CD14-positive monocyte (primary cell): ENCODE data around the gene KIF3B. TPM values are rescaled to one million over a fixed set of nuclear protein-coding genes. Genes with fewer than 3 reads are reported as not detected.

Source experiments
- DNase-seq, 3 donors: peaks; one replicate each; pipeline ENCODE4 v3.0.0-alpha.2; 2011 to 2022
- H2AFZ ChIP-seq: 2 replicates; pipeline ENCODE4 v1.6.0; 2012; ENCODE audit warnings: mild to moderate bottlenecking, low read depth, low read length, inconsistent platforms; ENCODE audit not compliant: insufficient read depth, poor library complexity, severe bottlenecking
- H3K27ac ChIP-seq, 2 donors: 1 replicate in 1 of 2; 2 replicates in 1 of 2; pipeline ENCODE4 v1.5.1; 2012 to 2013; ENCODE audit warnings: low read length in 2 of 2, control low read depth in 1 of 2, inconsistent platforms in 1 of 2, low read depth in 1 of 2, mild to moderate bottlenecking in 1 of 2
- H3K27me3 ChIP-seq, 2 donors: one replicate each; pipeline versions ENCODE4 v1.6.0 to v1.6.1; 2011 to 2013; ENCODE audit warnings: low read length in 2 of 2; ENCODE audit not compliant: control insufficient read depth in 2 of 2, insufficient read depth in 2 of 2
- H3K36me3 ChIP-seq, 2 donors: replicated peaks in 1 of 2; 1 replicate in 1 of 2; 2 replicates in 1 of 2; pipeline versions ENCODE4 v1.5.1 to v1.6.1; 2012 to 2013; ENCODE audit warnings: low read length in 2 of 2, control low read depth in 1 of 2, inconsistent platforms in 1 of 2, mild to moderate bottlenecking in 1 of 2; ENCODE audit not compliant: insufficient read depth in 2 of 2, control insufficient read depth in 1 of 2
- H3K4me1 ChIP-seq, 2 donors: 1 replicate in 1 of 2; 2 replicates in 1 of 2; pipeline versions ENCODE4 v1.5.1 to v1.6.1; 2012 to 2013; ENCODE audit warnings: low read length in 2 of 2, control low read depth in 1 of 2, inconsistent platforms in 1 of 2, mild to moderate bottlenecking in 1 of 2, moderate library complexity in 1 of 2; ENCODE audit not compliant: insufficient read depth in 2 of 2, control insufficient read depth in 1 of 2
- H3K4me2 ChIP-seq: replicated peaks from 2 replicates; pipeline ENCODE3; 2012; ENCODE audit warnings: low read length, moderate library complexity, mild to moderate bottlenecking; ENCODE audit not compliant: poor library complexity, severe bottlenecking; ENCODE audit errors: extremely low read depth
- H3K4me3 ChIP-seq, 3 experiments: fragments of 200-600 bp in 1 of 3; sonication (generic) in 1 of 3; replicated peaks in 1 of 3; 1 replicate in 2 of 3; 2 replicates in 1 of 3; pipeline ENCODE4 v1.5.1; 2011 to 2013; ENCODE audit warnings: low read length in 3 of 3, mild to moderate bottlenecking in 3 of 3, control low read depth in 2 of 3, low read depth in 2 of 3, inconsistent platforms in 1 of 3, moderate library complexity in 1 of 3
- H3K79me2 ChIP-seq: 2 replicates; pipeline ENCODE4 v1.6.0; 2012; ENCODE audit warnings: mild to moderate bottlenecking, control low read depth, inconsistent platforms, low read length, moderate library complexity; ENCODE audit not compliant: insufficient read depth
- H3K9ac ChIP-seq: 2 replicates; pipeline ENCODE4 v1.6.0; 2017; ENCODE audit warnings: low read length, mild to moderate bottlenecking; ENCODE audit not compliant: insufficient read depth, poor library complexity, severe bottlenecking
- H3K9me3 ChIP-seq, 2 donors: replicated peaks in 1 of 2; 1 replicate in 1 of 2; 2 replicates in 1 of 2; pipeline versions ENCODE4 v1.5.1 to v1.6.1; 2012 to 2013; ENCODE audit warnings: low read length in 2 of 2, control low read depth in 1 of 2; ENCODE audit not compliant: control insufficient read depth in 1 of 2, insufficient read depth in 1 of 2
- H4K20me1 ChIP-seq: 2 replicates; pipeline ENCODE4 v1.6.0; 2012; ENCODE audit warnings: mild to moderate bottlenecking, low read length, control low read depth, moderate library complexity; ENCODE audit not compliant: insufficient read depth
- H3K27ac Mint-ChIP-seq, 7 donors: one replicate each; pipeline ENCODE4 v1.8.0; 2020; ENCODE audit warnings: mild to moderate bottlenecking in 7 of 7, mixed read lengths in 7 of 7, moderate library complexity in 6 of 7, inconsistent platforms in 2 of 7
- H3K27me3 Mint-ChIP-seq, 3 donors: one replicate each; pipeline ENCODE4 v1.8.0; 2021 to 2022; ENCODE audit warnings: low read depth in 3 of 3, mild to moderate bottlenecking in 3 of 3, mixed read lengths in 3 of 3, moderate library complexity in 3 of 3, inconsistent platforms in 1 of 3
- H3K36me3 Mint-ChIP-seq, 2 donors: one replicate each; pipeline ENCODE4 v1.8.0; 2020; ENCODE audit warnings: mixed read lengths in 2 of 2, inconsistent platforms in 1 of 2, mild to moderate bottlenecking in 1 of 2
- H3K4me1 Mint-ChIP-seq: one replicate; pipeline ENCODE4 v1.8.0; 2020; ENCODE audit warnings: mild to moderate bottlenecking, mixed read lengths
- H3K4me3 Mint-ChIP-seq, 2 donors: one replicate each; pipeline ENCODE4 v1.8.0; 2020; ENCODE audit warnings: mild to moderate bottlenecking in 2 of 2, mixed read lengths in 2 of 2, moderate library complexity in 1 of 2
- H3K9me3 Mint-ChIP-seq, 7 donors: one replicate each; pipeline ENCODE4 v1.8.0; 2020 to 2022; ENCODE audit warnings: mixed read lengths in 7 of 7, mild to moderate bottlenecking in 6 of 7, moderate library complexity in 6 of 7, inconsistent platforms in 2 of 7
- CTCF ChIP-seq: fragments of 200-600 bp; IDR thresholded peaks from one replicate; pipeline ENCODE4 v1.8.0; 2022; ENCODE audit warnings: antibody characterized with exemption, mild to moderate bottlenecking
- WGBS: methylation state at CpG from one replicate; pipeline ENCODE4 v1.1.5; 2013; ENCODE audit warnings: missing lambda C conversion rate; ENCODE audit not compliant: insufficient coverage; 5-methylcytosine and 5-hydroxymethylcytosine counted together
- intact Hi-C, 2 donors: fragments of 100-400 bp; cut with micrococcal nuclease; formaldehyde crosslinking; loops; one replicate each; pipeline versions ENCODE4 v1.15.0 to v1.15.1; 2023
- polyA plus RNA-seq, 3 donors: library from polyadenylated mRNA; depleted of rRNA in 1 of 3; unstranded in 2 of 3; stranded (reverse) in 1 of 3; fragments of 300-500 nt in 2 of 3; fragments of >200 nt in 1 of 3; fragmentation: Illumina TruSeq in 2 of 3; gene quantifications; 1 replicate in 2 of 3; 2 replicates in 1 of 3; pipeline ENCODE4 v1.2.3, GENCODE V29; 2012 to 2021

KIF3B gene
- polyA plus RNA-seq, 3 donors, result 1.5 to 7.5 (median 3.4) TPM

- Histone ChIP-seq H3K4me2 (no peak overlapping the region), H3K79me2 (peaks cover 19% of the 10 kb centered on the region), H3K4me3 (no peak overlapping the region), H3K4me1 (no peaks in the 10 kb centered on the region), H3K9me3 (no peaks in the 10 kb centered on the region), H3K36me3 (peaks cover 0 to 8% of the 10 kb centered on the region in 2 donors), H3K9ac (no peak overlapping the region), H3K27me3 (no peaks in the 10 kb centered on the region), H4K20me1 (peaks cover 27% of the 10 kb centered on the region), H2AFZ (no peak overlapping the region), H3K27ac (no peak overlapping the region)
- Mint-ChIP-seq H3K4me3 (no peak overlapping the region), H3K27ac (no peak overlapping the region), H3K36me3 (peaks cover 5 to 11% of the 10 kb centered on the region in 2 donors), H3K27me3 (peaks cover 0 to 2% (median 1%) of the 10 kb centered on the region in 3 donors), H3K9me3 (no peaks in the 10 kb centered on the region), H3K4me1 (peaks cover 7% of the 10 kb centered on the region)
- intact Hi-C loops, result no loop called here
- no peak for TF ChIP-seq CTCF
- 97% methylated on average over 5 of the region's 8 CpGs for WGBS
- DNase-seq, result no peak
Observed at GRCh38 chr20:32292548-32292947, 15.1 kb downstream of the KIF3B start.

DNA sequence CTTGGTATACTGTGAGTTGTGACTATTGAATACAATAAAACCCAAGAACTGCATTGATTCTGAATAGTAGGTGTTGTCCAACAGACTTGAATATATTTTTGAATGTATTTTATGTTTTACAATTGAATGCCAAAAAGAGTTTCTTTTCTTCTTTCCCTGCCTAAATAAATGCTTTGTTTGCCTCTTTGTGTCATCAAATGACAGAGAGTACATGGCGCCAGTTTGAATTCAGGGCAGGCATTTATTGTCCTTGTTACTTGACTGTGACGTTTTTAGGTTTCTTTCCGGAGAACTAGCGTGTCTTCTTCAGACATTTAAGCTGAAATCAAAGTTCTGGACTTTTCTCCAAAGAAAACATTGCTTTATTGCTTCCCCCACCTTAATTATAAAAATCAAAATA lies 16.6 kb downstream of the KIF3B start:
- intact Hi-C loops, result no loop called here
- Histone ChIP-seq H3K79me2 (peaks cover 19% of the 10 kb centered on the region), H3K9ac (no peak overlapping the region), H3K27me3 (no peaks in the 10 kb centered on the region), H3K36me3 (no peaks in the 10 kb centered on the region), H3K4me1 (no peaks in the 10 kb centered on the region), H3K9me3 (no peaks in the 10 kb centered on the region), H3K27ac (no peak overlapping the region), H3K4me3 (no peak overlapping the region), H3K4me2 (no peak overlapping the region), H2AFZ (no peak overlapping the region), H4K20me1 (peaks cover 27% of the 10 kb centered on the region)
- TF ChIP-seq CTCF, result no peak
- Mint-ChIP-seq H3K9me3 (no peaks in the 10 kb centered on the region), H3K4me1 (peaks cover 16% of the 10 kb centered on the region), H3K27ac (no peak overlapping the region), H3K4me3 (no peak overlapping the region), H3K36me3 (peaks cover 3 to 5% of the 10 kb centered on the region in 2 donors), H3K27me3 (peaks cover 0 to 2% (median 1%) of the 10 kb centered on the region in 3 donors)
- WGBS, result 79% methylated on average over 4 of the region's 4 CpGs
- DNase-seq, result no peak
